ENCODE data around the gene MPP4. TPM values are rescaled to one million over a fixed set of nuclear protein-coding genes. Genes with fewer than 3 reads are reported as not detected.
A peak's percentile ranks its signal among the peaks of the same experiment; 100 is the strongest.

The MPP4 gene
- total RNA-seq, 2 donors from 2014 or later, result 0.38 to 0.56 TPM

DNA sequence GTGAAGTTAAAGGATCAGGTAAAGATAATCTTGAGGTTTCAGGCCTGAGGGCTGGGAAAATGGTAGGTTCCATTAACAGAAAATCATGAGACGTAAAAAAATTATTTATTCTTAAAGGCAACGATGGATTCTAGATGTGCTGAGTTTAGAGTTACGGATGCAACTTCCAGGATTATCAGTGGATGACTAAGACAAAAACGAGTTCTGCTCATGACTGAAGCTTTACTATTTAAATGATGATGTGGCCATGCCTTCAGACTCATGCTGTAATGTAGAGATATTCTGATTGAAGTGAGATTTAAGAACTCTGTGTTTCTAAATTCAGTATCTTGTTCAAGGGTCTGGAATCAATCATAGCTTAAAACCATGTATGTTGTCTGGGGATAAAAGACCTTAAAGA, 60.1 kb downstream of the MPP4 start:
- no peak for DNase-seq (ENCODE audit: low spot score)
- intact Hi-C loops (cut with DNase I), result loop anchor here in 1 of 2 donors (5.0 kb wide), 1 partner anchor 134 kb away; no protein-coding TSS in a partner anchor

- intact Hi-C loops (cut with DNase I), result no loop called here
- no peak for DNase-seq (ENCODE audit: low spot score)
These were observed 64.7 kb downstream of the MPP4 start for GRCh38 chr2:201633661-201634249.

GRCh38 chr2:201631041-201631440, 67.4 kb downstream of the MPP4 start:
- DNase-seq (ENCODE audit: low spot score), result no peak
- intact Hi-C loops (cut with DNase I), result no loop called here

DNA sequence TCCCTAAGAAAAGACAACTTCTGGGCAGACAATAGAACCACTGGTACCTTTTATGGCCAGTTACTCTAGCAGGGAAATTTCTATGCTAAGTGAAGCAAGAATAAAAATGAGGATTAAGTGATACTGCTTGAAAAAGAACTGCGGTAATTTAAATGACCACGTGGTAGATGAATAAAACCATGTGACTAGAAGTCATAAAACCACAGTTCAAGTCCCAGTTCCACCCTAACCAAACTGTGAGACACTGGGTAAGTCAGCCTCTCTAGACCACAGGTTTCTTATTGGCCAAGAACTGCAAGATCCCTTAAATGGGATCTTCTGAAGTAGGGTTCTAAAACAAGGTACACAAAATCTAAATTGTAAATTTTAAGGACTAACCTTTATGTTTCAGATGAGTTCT, 67.9 kb downstream of the MPP4 start:
- no peak for DNase-seq (ENCODE audit: low spot score)
- intact Hi-C loops (cut with DNase I), result no loop called here

- no peak for DNase-seq (ENCODE audit: low spot score)
- intact Hi-C loops (cut with DNase I), result no loop called here
These were observed 69.9 kb downstream of the MPP4 start for GRCh38 chr2:201628545-201628944.

GRCh38 chr2:201622306-201622970, 76.0 kb downstream of the MPP4 start:
- DNase-seq (ENCODE audit: low spot score), result no peak
- intact Hi-C loops (cut with DNase I), result no loop called here

DNA sequence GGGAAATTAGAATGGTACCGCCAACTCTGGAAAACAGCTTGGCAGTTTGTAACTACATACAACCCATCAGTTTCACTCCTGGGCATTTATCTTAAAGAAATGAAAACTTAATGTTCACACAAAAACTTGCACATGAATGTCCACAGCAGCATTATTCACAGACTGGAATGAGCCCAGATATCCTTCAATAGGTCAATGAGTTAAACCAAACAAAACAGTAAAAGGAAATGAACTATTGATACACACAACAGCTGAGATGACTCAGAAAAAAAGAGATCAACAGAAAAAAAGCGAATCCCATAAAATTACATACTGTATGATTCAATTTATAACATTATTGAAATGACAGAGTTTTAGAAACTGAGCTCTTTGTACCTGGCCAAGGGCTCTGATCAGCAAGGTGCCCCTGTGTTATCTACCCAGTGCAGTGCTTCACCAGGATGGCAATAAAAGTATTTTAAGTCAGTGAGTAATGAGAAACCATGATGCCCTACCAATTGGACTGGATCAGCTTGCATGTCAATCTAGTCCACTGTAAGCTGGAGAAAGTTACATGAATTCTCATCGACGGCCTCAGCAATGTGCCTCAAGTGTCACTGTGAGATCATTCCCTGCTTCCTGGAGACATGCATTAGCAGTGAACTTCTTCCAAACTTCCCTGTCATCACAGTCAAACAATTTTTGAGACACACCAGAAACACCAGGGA, 77.0 kb downstream of the MPP4 start:
- no peak for DNase-seq (ENCODE audit: low spot score)
- intact Hi-C loops (cut with DNase I), result no loop called here

DNA sequence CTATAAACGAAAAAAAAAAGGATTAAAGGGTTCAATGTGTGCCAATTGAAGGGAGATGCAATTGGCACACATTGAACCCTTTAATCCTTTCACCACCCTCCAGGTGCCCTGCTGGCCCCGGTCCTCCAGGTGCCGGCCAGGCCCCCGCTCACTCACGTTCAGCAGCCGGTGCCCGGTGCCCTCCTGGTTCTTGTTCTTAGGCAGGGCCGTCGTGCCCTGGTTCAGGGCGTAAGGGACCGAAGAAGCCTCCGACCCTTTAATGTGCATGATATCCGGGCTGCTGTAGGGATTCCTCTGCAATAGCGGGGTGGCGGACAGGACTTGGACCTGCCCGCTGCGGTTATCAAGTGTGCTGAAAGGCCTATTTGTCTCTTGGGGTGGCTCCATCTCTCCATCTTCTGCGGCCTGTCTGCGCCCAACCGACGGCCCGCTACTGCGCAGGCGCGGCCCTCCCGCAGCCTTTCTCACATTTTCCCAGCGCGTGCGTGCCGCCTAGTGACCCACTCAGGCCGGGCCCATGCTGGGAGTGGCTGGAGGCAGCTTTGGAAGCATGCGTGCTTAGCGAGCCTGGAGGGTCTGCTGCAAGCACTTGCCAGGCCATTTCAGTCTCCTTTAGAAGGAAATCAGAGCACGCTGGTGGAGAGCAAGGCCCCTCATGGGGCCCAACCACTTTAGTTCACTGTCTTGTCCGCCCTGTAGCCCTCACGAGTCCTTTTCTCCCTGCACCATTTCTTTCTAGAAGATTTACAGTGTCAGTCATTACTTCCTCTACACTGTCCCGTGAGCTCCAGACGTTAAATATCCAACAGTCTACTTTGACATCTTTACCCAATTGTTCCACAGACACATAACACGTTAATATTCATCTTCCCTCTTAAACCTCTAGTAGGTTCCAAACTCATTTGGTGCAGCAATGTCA, 79.4 kb downstream of the MPP4 start:
- peak; percentile 93 for DNase-seq (ENCODE audit: low spot score)
- intact Hi-C loops (cut with DNase I), result loop anchor here in 1 of 2 donors (2.0 kb wide), 1 partner anchor 458 kb away; no protein-coding TSS in a partner anchor

- DNase-seq (ENCODE audit: low spot score), result no peak
- intact Hi-C loops (cut with DNase I), result no loop called here
These were observed 90.4 kb downstream of the MPP4 start for GRCh38 chr2:201608021-201608420.

DNA sequence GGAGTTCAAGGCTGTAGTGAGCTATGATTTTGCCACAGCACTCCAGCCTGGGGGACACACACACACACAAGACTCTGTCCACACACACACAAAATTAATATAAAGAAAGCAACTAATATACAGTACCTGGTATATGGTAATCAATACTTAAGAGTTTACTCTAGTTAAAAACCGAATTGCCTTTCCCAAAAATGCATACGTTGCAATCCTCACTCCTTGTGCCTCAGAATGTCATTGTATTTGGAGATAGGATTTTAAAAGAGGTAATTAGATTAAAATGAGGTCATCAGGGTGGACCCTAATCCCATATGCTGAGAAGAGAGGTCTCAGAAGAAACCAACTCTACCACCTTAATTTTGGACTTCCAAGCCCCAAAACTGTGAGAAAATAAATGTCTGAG, 90.9 kb downstream of the MPP4 start:
- intact Hi-C loops (cut with DNase I), result no loop called here
- DNase-seq (ENCODE audit: low spot score), result no peak

GRCh38 chr2:201600906-201601305, 97.5 kb downstream of the MPP4 start:
- intact Hi-C loops (cut with DNase I), result no loop called here
- no peak for DNase-seq (ENCODE audit: low spot score)

DNA sequence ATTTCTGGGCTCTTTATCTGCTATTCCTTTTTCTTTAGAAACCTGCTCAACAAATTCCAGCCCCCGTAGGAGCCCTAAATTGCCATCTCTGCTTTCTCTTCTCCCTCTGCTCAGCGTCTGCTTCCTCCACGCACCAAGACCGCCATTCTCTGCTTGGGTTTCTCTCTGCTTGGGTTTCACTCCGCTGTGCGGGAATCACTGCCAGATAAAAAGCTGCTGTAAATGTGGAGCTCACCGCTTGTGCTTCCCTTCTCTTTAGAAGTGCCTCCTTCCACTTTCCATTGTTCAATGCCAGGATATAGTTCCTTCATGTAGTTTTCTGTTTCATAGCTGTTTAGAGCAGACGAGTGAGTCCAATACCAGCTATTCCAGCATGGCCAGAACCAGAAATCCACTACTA, 101.0 kb downstream of the MPP4 start:
- no peak for DNase-seq (ENCODE audit: low spot score)
- intact Hi-C loops (cut with DNase I), result no loop called here

Other genes with a start within 250 kb of the MPP4 start
- 100 to 1,000 TPM in 1 of 2 donors, 10 to 100 TPM in 1; 96.6 to 124 TPM for gene TRAK2, start 247.2 kb downstream of the MPP4 start, total RNA-seq
- gene STRADB, start 246.9 kb downstream of the MPP4 start, total RNA-seq, result 10 to 100 TPM; 11.7 to 18.0 TPM
- gene TMEM237, start 55.1 kb downstream of the MPP4 start, total RNA-seq, result 10 to 100 TPM; 27.8 to 30.8 TPM
- 10 to 100 TPM; 20.4 to 21.9 TPM for gene ALS2, start 82.3 kb upstream of the MPP4 start, total RNA-seq
- 1 to 10 TPM; 1.4 to 1.5 TPM for gene CDK15, start 107.9 kb upstream of the MPP4 start, total RNA-seq